NT2/D1 (cell line): Measurements from ENCODE around the gene POU6F1.

ENCODE experiments used
- SUZ12 ChIP-seq: IDR thresholded peaks from 2 replicates; pipeline ENCODE4 v1.6.1; 2011; ENCODE audit not compliant: insufficient read length, insufficient read depth; ENCODE audit errors: extremely low read depth
- YY1 ChIP-seq: IDR thresholded peaks from 2 replicates; pipeline ENCODE4 v1.6.1; 2011; ENCODE audit not compliant: insufficient read length, insufficient read depth
- ZNF274 ChIP-seq: IDR thresholded peaks from 2 replicates; pipeline ENCODE4 v1.6.1; 2011; ENCODE audit warnings: mild to moderate bottlenecking, low read depth, low read length

DNA sequence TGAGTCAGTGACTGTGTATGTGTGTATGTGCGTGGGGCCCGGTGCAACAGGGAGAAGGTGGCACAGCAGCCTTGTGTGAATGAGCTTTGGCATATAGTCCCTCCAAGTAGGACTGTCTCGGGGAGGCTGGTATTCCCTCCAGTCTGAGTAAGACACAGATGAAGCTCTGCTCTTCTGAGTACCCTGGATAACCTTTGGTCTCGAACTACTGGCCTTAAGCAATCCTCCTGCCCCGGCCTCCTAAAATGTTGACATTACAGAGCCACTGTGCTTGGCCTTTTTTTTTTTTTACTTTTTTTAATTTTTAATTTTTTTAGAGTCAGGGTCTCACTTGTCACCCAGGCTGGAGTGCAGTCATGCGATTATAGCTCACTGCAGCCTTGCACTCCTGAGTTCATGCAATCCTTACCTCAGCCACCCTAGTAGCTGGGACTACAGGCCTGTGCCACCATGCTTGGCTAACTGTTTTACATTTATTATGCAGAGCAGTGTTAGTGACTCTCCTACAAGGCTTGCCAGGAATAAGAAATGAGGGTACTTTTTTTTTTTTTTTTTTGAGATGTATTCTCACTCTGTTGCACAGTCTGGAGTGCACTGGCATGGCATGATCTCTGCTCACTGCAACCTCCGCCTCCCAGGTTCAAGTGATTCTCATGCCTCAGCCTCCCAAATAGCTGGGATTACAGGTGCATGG, 11.4 kb upstream of the POU6F1 start:
- TF ChIP-seq SUZ12 = no peak
- TF ChIP-seq YY1 = no peak
- TF ChIP-seq ZNF274 = no peak
